Panc1 (cell line): ENCODE results near the gene LRP2. TPM values are rescaled to one million over a fixed set of nuclear protein-coding genes. Genes with fewer than 3 reads are reported as not detected.

Experiments
- ATAC-seq: fragments of 200-7000 bp; cut with Tn5 transposase; 2 replicates; pipeline ENCODE4 v1.9.1; 2020; ENCODE audit warnings: mild to moderate bottlenecking, moderate library complexity
- BruUV-seq: library from RNA; stranded (reverse); fragments of 400-500 nt; replicated peaks from 2 replicates; lab custom pipeline; 2021; lab: Mats Ljungman, UMichigan
- CTCF ChIA-PET: fragments of 300-600 bp; sonication (Branson Sonifier 250); formaldehyde crosslinking; loops from one replicate; lab custom pipeline; 2022; ENCODE audit warnings: antibody characterized with exemption; lab: Charles Lee
- POLR2A ChIA-PET: fragments of 300-600 bp; sonication (Branson Sonifier 250); formaldehyde crosslinking; loops from one replicate; lab custom pipeline; 2022; ENCODE audit warnings: antibody characterized with exemption; lab: Charles Lee
- DNase-seq: peaks from one replicate; pipeline ENCODE4 v3.0.0-alpha.2; 2010; ENCODE audit warnings: low read depth, low spot score
- H3K27ac ChIP-seq: 2 replicates; pipeline ENCODE4 v1.5.1; 2011; ENCODE audit warnings: mild to moderate bottlenecking, low read length, inconsistent platforms
- H3K27me3 ChIP-seq: fragments of 200-500 bp; sonication (Bioruptor generic); 2 replicates; pipeline ENCODE4 v1.6.0; 2014; ENCODE audit warnings: low read length, inconsistent platforms; ENCODE audit not compliant: control insufficient read depth, insufficient read depth
- H3K36me3 ChIP-seq: fragments of 200-500 bp; sonication (Bioruptor generic); 2 replicates; pipeline ENCODE4 v1.5.1; 2014; ENCODE audit warnings: inconsistent platforms, mild to moderate bottlenecking, low read length, moderate library complexity; ENCODE audit not compliant: control insufficient read depth, insufficient read depth
- H3K4me1 ChIP-seq: 2 replicates; pipeline ENCODE4 v1.5.1; 2011; ENCODE audit warnings: inconsistent platforms, mild to moderate bottlenecking, low read length, moderate library complexity; ENCODE audit not compliant: control insufficient read depth, insufficient read depth
- H3K4me3 ChIP-seq, 2 experiments: 2 replicates each; pipeline ENCODE4 v1.5.1; 2011 to 2012; ENCODE audit warnings: low read depth in 2 of 2, low read length in 2 of 2, mild to moderate bottlenecking in 2 of 2, inconsistent platforms in 1 of 2, moderate library complexity in 1 of 2
- H3K9me3 ChIP-seq: fragments of 200-500 bp; sonication (Bioruptor generic); 2 replicates; pipeline ENCODE4 v1.5.1; 2014; ENCODE audit warnings: low read depth, mild to moderate bottlenecking, inconsistent platforms, low read length, moderate library complexity; ENCODE audit not compliant: control insufficient read depth, insufficient read depth
- CTCF ChIP-seq: fragments of 450-650 bp; IDR thresholded peaks from 2 replicates; pipeline ENCODE4 v1.5.1; 2017; ENCODE audit warnings: mild to moderate bottlenecking
- POLR2AphosphoS5 ChIP-seq: IDR thresholded peaks from 2 replicates; pipeline ENCODE4 v1.6.1; 2012; ENCODE audit warnings: mild to moderate bottlenecking, low read depth, low read length, moderate library complexity
- SIN3A ChIP-seq: IDR thresholded peaks from 2 replicates; pipeline ENCODE4 v1.6.1; 2012; ENCODE audit warnings: low read depth, mild to moderate bottlenecking, low read length, moderate library complexity, borderline replicate concordance; ENCODE audit not compliant: insufficient read depth
- TCF7L2 ChIP-seq: IDR thresholded peaks from 2 replicates; pipeline ENCODE4 v1.6.1; 2011; ENCODE audit warnings: mild to moderate bottlenecking, low read depth, low read length, inconsistent platforms
- in situ Hi-C: cut with HindIII; loops from 2 replicates; pipeline ENCODE4 v1.10.0; 2016; ENCODE audit warnings: low sequenced_read_pairs, low pct_unique_long_range_greater_than_20kb
- intact Hi-C: fragments of 100-400 bp; cut with micrococcal nuclease; formaldehyde crosslinking; loops from one replicate; pipeline ENCODE4 v1.10.0; 2022; ENCODE audit not compliant: unreplicated experiment
- total RNA-seq: library from RNA; stranded (reverse); gene quantifications from one replicate; pipeline ENCODE4 v1.2.1, GENCODE V29; 2021; ENCODE audit not compliant: unreplicated experiment
- TF ChIP-seq, protein P1 (sequence below), 2 experiments: IDR thresholded peaks; 2 replicates each; pipeline ENCODE4 v1.6.1; 2011 to 2012; ENCODE audit warnings: low read depth in 2 of 2, control low read depth in 1 of 2, low read length in 1 of 2, mild to moderate bottlenecking in 1 of 2, moderate library complexity in 1 of 2; ENCODE audit not compliant: insufficient read depth in 1 of 2

LRP2 gene
- total RNA-seq, 1 experiment from 2014 or later = 0.10 TPM

GRCh38 chr2:169119123-169119760, 243.1 kb downstream of the LRP2 start:
- Histone ChIP-seq H3K27me3 (peaks cover 2% of the 10 kb centered on the region), H3K9me3 (no peaks in the 10 kb centered on the region), H3K36me3 (no peaks in the 10 kb centered on the region), H3K4me1 (no peaks in the 10 kb centered on the region), H3K27ac (no peak overlapping the region), H3K4me3 (no peak overlapping the region)
- in situ Hi-C loops = no loop called here
- TF ChIP-seq POLR2AphosphoS5 (no peak), TCF7L2 (no peak), SIN3A (no peak), CTCF (no peak)
- TF ChIP-seq, protein P1, sequence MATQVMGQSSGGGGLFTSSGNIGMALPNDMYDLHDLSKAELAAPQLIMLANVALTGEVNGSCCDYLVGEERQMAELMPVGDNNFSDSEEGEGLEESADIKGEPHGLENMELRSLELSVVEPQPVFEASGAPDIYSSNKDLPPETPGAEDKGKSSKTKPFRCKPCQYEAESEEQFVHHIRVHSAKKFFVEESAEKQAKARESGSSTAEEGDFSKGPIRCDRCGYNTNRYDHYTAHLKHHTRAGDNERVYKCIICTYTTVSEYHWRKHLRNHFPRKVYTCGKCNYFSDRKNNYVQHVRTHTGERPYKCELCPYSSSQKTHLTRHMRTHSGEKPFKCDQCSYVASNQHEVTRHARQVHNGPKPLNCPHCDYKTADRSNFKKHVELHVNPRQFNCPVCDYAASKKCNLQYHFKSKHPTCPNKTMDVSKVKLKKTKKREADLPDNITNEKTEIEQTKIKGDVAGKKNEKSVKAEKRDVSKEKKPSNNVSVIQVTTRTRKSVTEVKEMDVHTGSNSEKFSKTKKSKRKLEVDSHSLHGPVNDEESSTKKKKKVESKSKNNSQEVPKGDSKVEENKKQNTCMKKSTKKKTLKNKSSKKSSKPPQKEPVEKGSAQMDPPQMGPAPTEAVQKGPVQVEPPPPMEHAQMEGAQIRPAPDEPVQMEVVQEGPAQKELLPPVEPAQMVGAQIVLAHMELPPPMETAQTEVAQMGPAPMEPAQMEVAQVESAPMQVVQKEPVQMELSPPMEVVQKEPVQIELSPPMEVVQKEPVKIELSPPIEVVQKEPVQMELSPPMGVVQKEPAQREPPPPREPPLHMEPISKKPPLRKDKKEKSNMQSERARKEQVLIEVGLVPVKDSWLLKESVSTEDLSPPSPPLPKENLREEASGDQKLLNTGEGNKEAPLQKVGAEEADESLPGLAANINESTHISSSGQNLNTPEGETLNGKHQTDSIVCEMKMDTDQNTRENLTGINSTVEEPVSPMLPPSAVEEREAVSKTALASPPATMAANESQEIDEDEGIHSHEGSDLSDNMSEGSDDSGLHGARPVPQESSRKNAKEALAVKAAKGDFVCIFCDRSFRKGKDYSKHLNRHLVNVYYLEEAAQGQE (IDR thresholded peaks at IDR 0.05; ENCODE audit: insufficient read depth in 1 of 2, low read depth in 2 of 2, low read length in 1 of 2) = no peak
- CTCF ChIA-PET = no interaction called here
- POLR2A ChIA-PET = no interaction called here
- DNase-seq (no peak), ATAC-seq (no peak)
- no TSS peak for BruUV-seq
- intact Hi-C loops = loop anchor here (10.0 kb wide), 1 partner anchor 156 kb away; no protein-coding TSS in a partner anchor

DNA sequence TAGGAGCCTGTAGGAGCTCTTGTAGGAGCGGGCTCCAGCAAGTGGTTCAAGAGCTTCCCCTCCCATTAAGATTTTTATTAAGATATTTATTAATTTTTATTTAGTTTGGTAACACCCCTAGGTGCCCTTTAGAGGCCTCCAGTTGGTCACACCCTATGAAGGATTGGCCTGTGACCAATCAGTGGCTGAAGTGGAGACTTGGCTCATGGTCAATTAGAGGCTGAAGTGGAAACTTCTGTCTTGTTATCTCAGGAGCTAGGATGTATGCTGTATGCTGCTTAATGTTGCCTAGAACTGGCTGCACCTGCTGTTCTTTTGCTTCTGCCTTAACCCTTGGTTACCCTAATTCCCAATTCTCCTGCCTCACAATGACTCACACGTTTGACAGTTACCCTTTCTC, 244.3 kb downstream of the LRP2 start:
- no peak for TF ChIP-seq TCF7L2
- TF ChIP-seq SIN3A = no peak
- no peak for TF ChIP-seq CTCF
- TF ChIP-seq POLR2AphosphoS5 = no peak
- TF ChIP-seq, protein P1 (IDR thresholded peaks at IDR 0.05; ENCODE audit: insufficient read depth in 1 of 2, low read depth in 2 of 2, low read length in 1 of 2) = no peak
- intact Hi-C loops (loop anchor here (10.0 kb wide), 1 partner anchor 157 kb away; no protein-coding TSS in a partner anchor), in situ Hi-C loops (no loop called here)
- ChIA-PET CTCF (interaction anchor here (0.7 kb wide), 1 partner anchor 8 kb away, joined by 3 read pairs; no protein-coding TSS in a partner anchor), POLR2A (no interaction called here)
- no peak overlapping the region for H3K27ac ChIP-seq
- no peak overlapping the region for H3K4me3 ChIP-seq
- no peak for DNase-seq
- no peaks in the 10 kb centered on the region for H3K4me1 ChIP-seq
- ATAC-seq = no peak
- no TSS peak for BruUV-seq
- H3K36me3 ChIP-seq = no peaks in the 10 kb centered on the region
- no peaks in the 10 kb centered on the region for H3K27me3 ChIP-seq
- H3K9me3 ChIP-seq = no peaks in the 10 kb centered on the region
